ENCODE results near the gene PRDM5. TPM values are rescaled to one million over a fixed set of nuclear protein-coding genes. Genes with fewer than 3 reads are reported as not detected.

Gene PRDM5
- total and polyA plus RNA-seq, 2 donors (not counting 3 experiments of a cell fraction or from before 2014, with no cell fraction given) = 2.2 to 8.1 TPM

- no peak overlapping the region for H2AFZ ChIP-seq (ENCODE audit: low read depth, low read length)
- H3K27me3 ChIP-seq (ENCODE audit: control insufficient read depth in 2 of 2, insufficient read depth in 2 of 2, low read length in 2 of 2) = no peaks in the 10 kb centered on the region
- dilution Hi-C loops (cut with MboI; ENCODE audit: extremely low pct_ligation_motif_present, low sequenced_read_pairs) = no loop called here
- H3K4me2 ChIP-seq (ENCODE audit: insufficient read depth, low read length) = no peak overlapping the region
- peaks cover 5% of the 10 kb centered on the region for H3K4me1 ChIP-seq (ENCODE audit: control insufficient read depth, extremely low read depth, insufficient read depth, low read length)
- no peak overlapping the region for H3K27ac ChIP-seq (ENCODE audit: insufficient read depth, low read depth, low read length)
- FAIRE-seq = no peak
- POLR2A ChIA-PET = no interaction called here
- no peaks in the 10 kb centered on the region for H3K9me3 ChIP-seq (replicated peaks; ENCODE audit: control insufficient read depth, insufficient read depth, low read length)
- no peaks in the 10 kb centered on the region for H4K20me1 ChIP-seq (replicated peaks; ENCODE audit: control insufficient read depth, extremely low read depth, insufficient read depth, low read length)
- BruUV-seq (replicated peaks) = no TSS peak
- no peaks in the 10 kb centered on the region for H3K79me2 ChIP-seq (ENCODE audit: control insufficient read depth, insufficient read depth, low read length)
- H3K4me3 ChIP-seq (replicated peaks in 1 of 3; ENCODE audit: insufficient read depth in 1 of 3, low read depth in 1 of 3, low read length in 3 of 3) = no peak overlapping the region
- CTCF ChIA-PET = interaction anchor here (0.7 to 1.3 kb wide), 4 partner anchors 11 to 62 kb away, joined by 3 to 4 read pairs (median 3); no protein-coding TSS in a partner anchor
- H3K9ac ChIP-seq (replicated peaks; ENCODE audit: extremely low read depth, insufficient read depth, low read length) = no peak overlapping the region
- no peaks in the 10 kb centered on the region for H3K9me1 ChIP-seq (replicated peaks; ENCODE audit: control insufficient read depth, extremely low read depth, insufficient read depth, low read length)
- no peak for TF ChIP-seq MYC (IDR thresholded peaks at IDR 0.05; ENCODE audit: low read depth, low read length)
- TF ChIP-seq JUN (IDR thresholded peaks at IDR 0.05; ENCODE audit: borderline replicate concordance, insufficient read depth, insufficient read length, low read depth) = no peak
- TF ChIP-seq EZH2 (IDR thresholded peaks at IDR 0.05; ENCODE audit: borderline replicate concordance, low read depth, low read length, severe bottlenecking) = no peak
- no peak for TF ChIP-seq CTCF (IDR thresholded peaks at IDR 0.05; ENCODE audit: extremely low read depth in 1 of 2, insufficient read depth in 1 of 2, low read depth in 1 of 2, low read length in 2 of 2)
- TF ChIP-seq, protein P1, sequence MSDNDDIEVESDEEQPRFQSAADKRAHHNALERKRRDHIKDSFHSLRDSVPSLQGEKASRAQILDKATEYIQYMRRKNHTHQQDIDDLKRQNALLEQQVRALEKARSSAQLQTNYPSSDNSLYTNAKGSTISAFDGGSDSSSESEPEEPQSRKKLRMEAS (IDR thresholded peaks at IDR 0.05; ENCODE audit: insufficient read depth, insufficient read length) = no peak
- TF ChIP-seq POLR2A (IDR thresholded peaks at IDR 0.05; ENCODE audit: low read depth, low read length) = no peak
- TF ChIP-seq POLR2AphosphoS5 (IDR thresholded peaks at IDR 0.05; ENCODE audit: insufficient read depth, low read depth, low read length) = no peak
- no peak for TF ChIP-seq FOS (IDR thresholded peaks at IDR 0.05; ENCODE audit: borderline replicate concordance, insufficient read depth, low read length)
- TF ChIP-seq GATA2 (IDR thresholded peaks at IDR 0.05; ENCODE audit: insufficient read depth, insufficient read length, low read depth, low read length) = no peak
- intact Hi-C loops (cut with micrococcal nuclease) = no loop called here
- no peak for DNase-seq (ENCODE audit: low read depth, low spot score)
- H3K36me3 ChIP-seq (ENCODE audit: control insufficient read depth in 2 of 2, extremely low read depth in 1 of 2, insufficient read depth in 2 of 2, low read length in 2 of 2) = no peaks in the 10 kb centered on the region
Observed at GRCh38 chr4:120919358-120919757, 3.2 kb downstream of the PRDM5 start.

Measured in endothelial cell of umbilical vein (primary cell).